HFF-Myc (cell line): ENCODE data around the gene P2RX4.
"Not testable (repeated sequence)": the region's sequence is repeated elsewhere in the genome, so short reads cannot be mapped to it uniquely, and the experiment has no call there.

Experiments
- DNase-seq: peaks from one replicate; pipeline ENCODE4 v3.0.0-alpha.2; 2011; ENCODE audit warnings: low read depth; ENCODE audit errors: extremely low read depth
- H3K4me3 ChIP-seq: replicated peaks from 2 replicates; pipeline ENCODE4 v1.5.1; 2011; ENCODE audit warnings: low read depth, mild to moderate bottlenecking, control low read depth, low read length
- CTCF ChIP-seq: IDR thresholded peaks from 2 replicates; pipeline ENCODE4 v1.5.1; 2012; ENCODE audit warnings: mild to moderate bottlenecking, low read depth, low read length, control low read depth; ENCODE audit errors: missing control alignments

P2RX4 gene

GRCh38 chr12:121253638-121254335, 43.9 kb downstream of the P2RX4 start:
- no peak for DNase-seq
- no peak for TF ChIP-seq CTCF

GRCh38 chr12:121255433-121255832, 45.5 kb downstream of the P2RX4 start:
- no peak for TF ChIP-seq CTCF
- H3K4me3 ChIP-seq: no peak overlapping the region
- DNase-seq: no peak

More at GRCh38 chr12:121253638-121254335, 43.9 kb downstream of the P2RX4 start:
- H3K4me3 ChIP-seq: no peak overlapping the region

- not testable (repeated sequence) for H3K4me3 ChIP-seq, DNase-seq
These were observed 47.9 kb downstream of the P2RX4 start for GRCh38 chr12:121257704-121258449.

GRCh38 chr12:121259074-121259473, 49.1 kb downstream of the P2RX4 start:
- no peak for TF ChIP-seq CTCF
- DNase-seq: no peak
- no peak overlapping the region for H3K4me3 ChIP-seq

- no peak for TF ChIP-seq CTCF
- no peak for DNase-seq
These were observed 50.2 kb downstream of the P2RX4 start for GRCh38 chr12:121260091-121260490.

GRCh38 chr12:121261398-121261797, 51.5 kb downstream of the P2RX4 start:
- TF ChIP-seq CTCF: no peak

More at GRCh38 chr12:121260091-121260490, 50.2 kb downstream of the P2RX4 start:
- H3K4me3 ChIP-seq: no peak overlapping the region

GRCh38 chr12:121263206-121263935, 53.4 kb downstream of the P2RX4 start:
- H3K4me3 ChIP-seq: no peak overlapping the region
- no peak for TF ChIP-seq CTCF
- DNase-seq: no peak

More at GRCh38 chr12:121261398-121261797, 51.5 kb downstream of the P2RX4 start:
- no peak for DNase-seq
- H3K4me3 ChIP-seq: no peak overlapping the region
